CD8-positive, alpha-beta memory T cell (primary cell): ENCODE data around the gene CTBP1. TPM values are rescaled to one million over a fixed set of nuclear protein-coding genes. Genes with fewer than 3 reads are reported as not detected.

ENCODE experiments used
- CTCF ChIA-PET: fragments of 350-600 bp; sonication (Branson Sonifier 250); formaldehyde crosslinking; loops from one replicate; lab custom pipeline; 2021; ENCODE audit warnings: antibody characterized with exemption; lab: Charles Lee
- POLR2A ChIA-PET: fragments of 350-600 bp; sonication (Branson Sonifier 250); formaldehyde crosslinking; loops from one replicate; lab custom pipeline; 2021; ENCODE audit warnings: antibody characterized with exemption; lab: Charles Lee
- DNase-seq, 5 donors: peaks; one replicate each; pipeline versions ENCODE4 v3.0.0 to v3.0.0-alpha.2; 2020 to 2022; ENCODE audit warnings: mixed read lengths in 1 of 5
- H3K27ac ChIP-seq: one replicate; pipeline ENCODE4 v1.7.0; 2013; ENCODE audit warnings: low read depth, mild to moderate bottlenecking, low read length, moderate library complexity
- H3K27me3 ChIP-seq: 2 replicates; pipeline ENCODE4 v1.7.0; 2013; ENCODE audit warnings: low read length, mild to moderate bottlenecking; ENCODE audit not compliant: insufficient read depth, poor library complexity, severe bottlenecking
- H3K36me3 ChIP-seq: 2 replicates; pipeline ENCODE4 v1.7.0; 2013; ENCODE audit warnings: mild to moderate bottlenecking, low read length, moderate library complexity; ENCODE audit not compliant: insufficient read depth
- H3K4me1 ChIP-seq: 2 replicates; pipeline ENCODE4 v1.7.0; 2013; ENCODE audit warnings: mild to moderate bottlenecking, low read length, moderate library complexity; ENCODE audit not compliant: insufficient read depth
- H3K4me3 ChIP-seq: 2 replicates; pipeline ENCODE4 v1.7.0; 2013; ENCODE audit warnings: mild to moderate bottlenecking, low read length
- H3K9me3 ChIP-seq: 2 replicates; pipeline ENCODE4 v1.7.0; 2013; ENCODE audit warnings: mild to moderate bottlenecking, low read length
- H3K27ac Mint-ChIP-seq, 8 donors: one replicate each; pipeline ENCODE4 v1.8.0; 2020 to 2021; ENCODE audit warnings: mixed read lengths in 8 of 8, mild to moderate bottlenecking in 6 of 8, inconsistent platforms in 3 of 8, moderate library complexity in 3 of 8
- H3K27me3 Mint-ChIP-seq, 2 donors: one replicate each; pipeline ENCODE4 v1.8.0; 2020 to 2021; ENCODE audit warnings: mixed read lengths in 2 of 2, mild to moderate bottlenecking in 1 of 2, moderate library complexity in 1 of 2
- H3K36me3 Mint-ChIP-seq, 3 donors: one replicate each; pipeline ENCODE4 v1.8.0; 2020 to 2021; ENCODE audit warnings: mixed read lengths in 3 of 3, inconsistent platforms in 1 of 3, mild to moderate bottlenecking in 1 of 3
- H3K4me1 Mint-ChIP-seq, 3 donors: one replicate each; pipeline ENCODE4 v1.8.0; 2020 to 2021; ENCODE audit warnings: mixed read lengths in 3 of 3, inconsistent platforms in 1 of 3, mild to moderate bottlenecking in 1 of 3
- H3K4me3 Mint-ChIP-seq, 7 donors: one replicate each; pipeline ENCODE4 v1.8.0; 2020 to 2021; ENCODE audit warnings: mixed read lengths in 7 of 7, mild to moderate bottlenecking in 6 of 7, moderate library complexity in 4 of 7, inconsistent platforms in 2 of 7
- H3K9me3 Mint-ChIP-seq, 5 donors: one replicate each; pipeline ENCODE4 v1.8.0; 2020 to 2022; ENCODE audit warnings: mixed read lengths in 5 of 5, mild to moderate bottlenecking in 3 of 5, moderate library complexity in 2 of 5, inconsistent platforms in 1 of 5
- polyA plus RNA-seq: library from polyadenylated mRNA; unstranded; fragments of 300-500 nt; fragmentation: Illumina TruSeq; gene quantifications from one replicate; pipeline ENCODE4 v1.2.3, GENCODE V29; 2021
- total RNA-seq, 2 experiments: library from RNA; stranded (reverse); gene quantifications; one replicate each; pipeline ENCODE4 v1.2.3, GENCODE V29; 2021

Gene CTBP1
- total and polyA plus RNA-seq, 3 experiments from 2014 or later, result 88.1 to 149 (median 139) TPM

DNA sequence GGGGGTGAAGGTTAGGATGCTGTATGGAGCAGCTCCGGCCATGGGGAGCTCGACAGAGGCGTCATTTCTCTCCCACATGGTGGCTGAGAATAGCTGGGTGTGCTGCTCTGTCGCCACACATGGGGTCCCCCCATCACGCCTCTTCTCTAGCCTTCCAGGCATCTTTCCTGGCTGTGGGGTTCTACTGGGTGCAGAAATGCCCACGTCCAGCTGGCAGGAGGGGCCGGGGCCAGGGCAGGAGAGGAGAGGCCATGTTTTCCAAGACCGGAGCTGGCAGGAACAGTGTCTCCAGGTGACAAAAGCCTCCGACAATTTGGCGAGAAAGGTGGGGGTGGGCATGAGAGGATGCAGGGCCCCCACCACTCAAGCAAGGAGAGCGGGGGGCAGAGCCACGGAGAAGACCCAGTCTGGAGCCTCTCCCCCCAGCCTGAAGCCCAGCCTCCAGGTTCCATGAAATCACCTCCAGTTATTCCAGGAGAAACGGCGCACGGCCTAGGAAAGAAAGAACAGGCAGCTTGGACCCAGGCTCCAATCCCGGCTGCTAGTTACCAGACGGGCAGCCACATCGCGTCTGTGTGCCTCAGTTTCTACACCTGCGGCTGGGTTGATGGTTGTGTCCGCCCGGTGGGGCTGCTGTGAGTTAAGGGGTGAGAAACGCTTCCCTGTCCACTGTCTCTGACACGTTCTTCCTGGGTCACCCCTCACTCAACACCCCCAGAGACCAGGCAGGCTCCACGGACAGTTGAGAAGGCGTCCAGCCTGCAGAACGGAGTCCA is 49.2 kb downstream of the CTBP1 start:
- Mint-ChIP-seq H3K4me1 (peaks cover 56 to 83% (median 63%) of the 10 kb centered on the region in 3 donors), H3K9me3 (no peaks in the 10 kb centered on the region), H3K36me3 (peaks cover 3 to 28% (median 7%) of the 10 kb centered on the region in 3 donors), H3K27me3 (no peaks in the 10 kb centered on the region), H3K27ac (peak overlapping the region; percentile 92 to 100 (median 96)), H3K4me3 (peak overlapping the region; percentile 64 to 98 (median 89))
- ChIA-PET POLR2A (interaction anchor here (0.6 kb wide), 2 partner anchors 9 to 49 kb away, joined by 3 to 4 read pairs; no protein-coding TSS in a partner anchor), CTCF (interaction anchor here (1.2 to 5.5 kb wide), 3 partner anchors 17 to 69 kb away, joined by 3 to 38 read pairs (median 4); no protein-coding TSS in a partner anchor)
- Histone ChIP-seq H3K36me3 (peaks cover 8% of the 10 kb centered on the region), H3K4me3 (peak overlapping the region; percentile 59), H3K27ac (peak overlapping the region; percentile 81), H3K27me3 (no peaks in the 10 kb centered on the region), H3K4me1 (peaks cover 47% of the 10 kb centered on the region), H3K9me3 (no peaks in the 10 kb centered on the region)
- DNase-seq, result no peak

- peaks cover 3 to 28% (median 7%) of the 10 kb centered on the region in 3 donors for H3K36me3 Mint-ChIP-seq
- H3K27ac ChIP-seq, result no peak overlapping the region
- H3K9me3 ChIP-seq, result no peaks in the 10 kb centered on the region
- H3K27me3 Mint-ChIP-seq, result no peaks in the 10 kb centered on the region
- H3K4me1 ChIP-seq, result peaks cover 32% of the 10 kb centered on the region
- H3K27me3 ChIP-seq, result no peaks in the 10 kb centered on the region
- no peaks in the 10 kb centered on the region for H3K9me3 Mint-ChIP-seq
- H3K4me1 Mint-ChIP-seq, result peaks cover 41 to 68% (median 48%) of the 10 kb centered on the region in 3 donors
- ChIA-PET POLR2A (no interaction called here), CTCF (no interaction called here)
- DNase-seq, result no peak
- H3K4me3 Mint-ChIP-seq, result peak overlapping the region; percentile 15 to 77 (median 41)
- H3K4me3 ChIP-seq, result no peak overlapping the region
- peak overlapping the region in 7 of 8 donors; percentile 24 to 86 (median 71) for H3K27ac Mint-ChIP-seq
- peaks cover 8% of the 10 kb centered on the region for H3K36me3 ChIP-seq
These were observed 50.7 kb downstream of the CTBP1 start for GRCh38 chr4:1198098-1198844.

- ChIA-PET CTCF (interaction anchor here (1.5 kb wide), 1 partner anchor 71 kb away, joined by 3 read pairs; no protein-coding TSS in a partner anchor), POLR2A (interaction anchor here (1.1 kb wide), 1 partner anchor 70 kb away, joined by 3 read pairs; no protein-coding TSS in a partner anchor)
- Mint-ChIP-seq H3K4me3 (peak overlapping the region in 2 of 7 donors; percentile 42 to 66), H3K27me3 (no peaks in the 10 kb centered on the region), H3K9me3 (no peaks in the 10 kb centered on the region), H3K36me3 (peaks cover 3 to 28% (median 7%) of the 10 kb centered on the region in 3 donors), H3K27ac (peak overlapping the region in 5 of 8 donors; percentile 17 to 70 (median 54)), H3K4me1 (peaks cover 33 to 57% (median 34%) of the 10 kb centered on the region in 3 donors)
- Histone ChIP-seq H3K9me3 (no peaks in the 10 kb centered on the region), H3K27me3 (no peaks in the 10 kb centered on the region), H3K27ac (no peak overlapping the region), H3K4me1 (peaks cover 17% of the 10 kb centered on the region), H3K4me3 (no peak overlapping the region), H3K36me3 (peaks cover 8% of the 10 kb centered on the region)
- DNase-seq, result no peak
These were observed 52.3 kb downstream of the CTBP1 start for GRCh38 chr4:1196421-1197183.

DNA sequence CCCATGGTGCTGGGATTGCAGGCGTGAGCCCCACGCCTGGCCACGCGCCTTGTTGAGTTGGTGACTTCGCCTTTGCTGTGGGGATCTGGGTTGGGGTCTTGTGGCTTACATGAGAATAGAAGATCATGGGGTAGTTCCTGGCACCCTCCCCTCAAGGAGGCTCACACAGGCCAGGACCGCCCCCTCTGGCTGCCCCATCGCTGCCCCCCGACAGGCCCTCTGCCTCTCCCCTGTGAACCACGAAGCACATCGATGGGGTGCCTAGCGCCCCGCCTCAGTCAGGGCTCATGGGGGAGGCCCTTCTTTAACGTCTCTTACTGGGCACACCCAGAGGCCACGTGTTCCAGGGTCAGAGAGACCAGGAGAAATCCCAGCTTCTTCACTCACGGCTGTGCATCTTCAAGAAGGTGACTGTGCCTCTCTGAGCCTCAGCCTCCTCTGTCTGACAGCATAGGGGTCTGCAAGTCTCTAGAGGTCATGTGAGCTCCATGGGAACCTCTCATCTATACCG is 53.0 kb downstream of the CTBP1 start:
- Histone ChIP-seq H3K27ac (no peak overlapping the region), H3K36me3 (peaks cover 8% of the 10 kb centered on the region), H3K4me1 (peaks cover 14% of the 10 kb centered on the region), H3K4me3 (no peak overlapping the region), H3K9me3 (no peaks in the 10 kb centered on the region), H3K27me3 (no peaks in the 10 kb centered on the region)
- no peak for DNase-seq
- Mint-ChIP-seq H3K36me3 (peaks cover 3 to 28% (median 9%) of the 10 kb centered on the region in 3 donors), H3K27ac (peak overlapping the region in 2 of 8 donors; percentile 43 to 54), H3K4me3 (no peak overlapping the region), H3K27me3 (no peaks in the 10 kb centered on the region), H3K9me3 (peaks cover 0 to 2% (median 0%) of the 10 kb centered on the region in 5 donors), H3K4me1 (peaks cover 31 to 51% (median 32%) of the 10 kb centered on the region in 3 donors)
- CTCF ChIA-PET, result interaction anchor here (0.7 to 1.5 kb wide), 2 partner anchors 12 to 71 kb away, joined by 3 read pairs; no protein-coding TSS in a partner anchor
- POLR2A ChIA-PET, result no interaction called here

GRCh38 chr4:1195109-1195671 is 53.7 kb downstream of the CTBP1 start:
- Mint-ChIP-seq H3K27ac (no peak overlapping the region), H3K4me1 (peaks cover 29 to 49% (median 32%) of the 10 kb centered on the region in 3 donors), H3K4me3 (no peak overlapping the region), H3K9me3 (peaks cover 0 to 2% (median 0%) of the 10 kb centered on the region in 5 donors), H3K36me3 (peaks cover 3 to 28% (median 9%) of the 10 kb centered on the region in 3 donors), H3K27me3 (no peaks in the 10 kb centered on the region)
- ChIA-PET CTCF (interaction anchor here (0.7 kb wide), 1 partner anchor 11 kb away, joined by 3 read pairs; no protein-coding TSS in a partner anchor), POLR2A (no interaction called here)
- no peak overlapping the region for H3K27ac ChIP-seq
- H3K27me3 ChIP-seq, result no peaks in the 10 kb centered on the region
- no peak for DNase-seq
- H3K4me3 ChIP-seq, result no peak overlapping the region
- no peaks in the 10 kb centered on the region for H3K9me3 ChIP-seq
- peaks cover 8% of the 10 kb centered on the region for H3K36me3 ChIP-seq
- H3K4me1 ChIP-seq, result peaks cover 6% of the 10 kb centered on the region

- ChIA-PET CTCF (no interaction called here), POLR2A (no interaction called here)
- Mint-ChIP-seq H3K36me3 (peaks cover 3 to 28% (median 9%) of the 10 kb centered on the region in 3 donors), H3K27me3 (no peaks in the 10 kb centered on the region), H3K4me1 (peaks cover 24 to 43% (median 25%) of the 10 kb centered on the region in 3 donors), H3K4me3 (no peak overlapping the region), H3K9me3 (peaks cover 0 to 2% (median 0%) of the 10 kb centered on the region in 5 donors), H3K27ac (no peak overlapping the region)
- Histone ChIP-seq H3K9me3 (no peaks in the 10 kb centered on the region), H3K4me3 (no peak overlapping the region), H3K4me1 (no peaks in the 10 kb centered on the region), H3K27me3 (no peaks in the 10 kb centered on the region), H3K36me3 (peaks cover 8% of the 10 kb centered on the region), H3K27ac (no peak overlapping the region)
- no peak for DNase-seq
These were observed 54.7 kb downstream of the CTBP1 start for GRCh38 chr4:1194010-1194900.
